HepG2 (cell line): ENCODE results near the gene PDGFB. TPM values are rescaled to one million over a fixed set of nuclear protein-coding genes. Genes with fewer than 3 reads are reported as not detected.
A peak's percentile ranks its signal among the peaks of the same experiment; 100 is the strongest.

Experiments
- ATAC-seq: fragments of 200-7000 bp; cut with Tn5 transposase; 3 replicates; pipeline ENCODE4 v1.9.1; 2020; ENCODE audit warnings: mild to moderate bottlenecking, moderate library complexity
- BruUV-seq: library from RNA; stranded (reverse); fragments of 400-500 nt; replicated peaks from 2 replicates; lab custom pipeline; 2021; lab: Mats Ljungman, UMichigan
- CTCF ChIA-PET: fragments of 300-600 bp; formaldehyde crosslinking; extraction: SDS; loops from one replicate; lab custom pipeline; 2021; ENCODE audit warnings: low total read pairs, inconsistent platforms, low intra/inter-chr PET ratio; lab: Yijun Ruan, JAX
- POLR2A ChIA-PET: fragments of 350-600 bp; sonication (Branson Sonifier 250); formaldehyde crosslinking; loops from one replicate; lab custom pipeline; 2020; ENCODE audit warnings: antibody characterized with exemption, inconsistent platforms; lab: Yijun Ruan, JAX
- DNase-seq: peaks from one replicate; pipeline ENCODE4 v3.0.0-alpha.2; 2015; ENCODE audit warnings: low spot score
- FAIRE-seq: peaks from 3 replicates; lab custom pipeline; 2011; peaks lifted over from hg19 to GRCh38; lab: Jason Lieb, UNC
- H2AFZ ChIP-seq: one replicate; pipeline ENCODE4 v1.6.1; 2011; ENCODE audit warnings: low read length, inconsistent platforms
- H3K27ac ChIP-seq: fragments of 300-600 bp; 3 replicates; pipeline ENCODE4 v1.8.0; 2011; ENCODE audit warnings: mixed run types, mild to moderate bottlenecking, mixed read lengths, low read length, inconsistent platforms; ENCODE audit not compliant: insufficient read depth; ENCODE audit errors: extremely low read length
- H3K27me3 ChIP-seq, 2 experiments: fragments of 200-600 bp in 1 of 2; 2 replicates in 1 of 2; 3 replicates in 1 of 2; pipeline versions ENCODE4 v1.6.0 to v1.8.0; 2011; ENCODE audit warnings: low read length in 2 of 2, mild to moderate bottlenecking in 2 of 2, moderate library complexity in 2 of 2, inconsistent platforms in 1 of 2; ENCODE audit not compliant: insufficient read depth in 2 of 2, control insufficient read depth in 1 of 2
- H3K36me3 ChIP-seq, 2 experiments: fragments of 200-600 bp in 1 of 2; replicated peaks in 1 of 2; 2 replicates in 1 of 2; 3 replicates in 1 of 2; pipeline versions ENCODE4 v1.5.1 to v1.8.0; 2011; ENCODE audit warnings: low read length in 2 of 2, inconsistent platforms in 1 of 2; ENCODE audit not compliant: insufficient read depth in 2 of 2, control insufficient read depth in 1 of 2
- H3K4me1 ChIP-seq: 2 replicates; pipeline ENCODE4 v1.5.1; 2012; ENCODE audit warnings: low read length, inconsistent platforms; ENCODE audit not compliant: insufficient read depth
- H3K4me2 ChIP-seq: 2 replicates; pipeline ENCODE4 v1.6.0; 2011; ENCODE audit warnings: low read depth, low read length, inconsistent platforms
- H3K4me3 ChIP-seq, 3 experiments: fragments of 200-600 bp in 1 of 3; sonication (generic), shearing (Covaris generic) in 1 of 3; replicated peaks in 1 of 3; 2 replicates each; pipeline ENCODE4 v1.5.1; 2011 to 2016; ENCODE audit warnings: low read length in 3 of 3, inconsistent platforms in 2 of 3, low read depth in 2 of 3, mild to moderate bottlenecking in 2 of 3, control low read depth in 1 of 3, mixed read lengths in 1 of 3; ENCODE audit not compliant: insufficient read depth in 1 of 3
- H3K79me2 ChIP-seq: one replicate; pipeline ENCODE4 v1.6.1; 2011; ENCODE audit warnings: low read length, inconsistent platforms; ENCODE audit not compliant: insufficient read depth
- H3K9ac ChIP-seq: 2 replicates; pipeline ENCODE4 v1.6.0; 2011; ENCODE audit warnings: mild to moderate bottlenecking, low read depth, low read length, inconsistent platforms; ENCODE audit not compliant: insufficient read depth
- H3K9me3 ChIP-seq: 2 replicates; pipeline ENCODE4 v1.5.1; 2012; ENCODE audit warnings: mild to moderate bottlenecking, low read length
- H4K20me1 ChIP-seq: 2 replicates; pipeline ENCODE4 v1.6.0; 2011; ENCODE audit warnings: inconsistent platforms, mild to moderate bottlenecking, low read length, moderate library complexity; ENCODE audit not compliant: insufficient read depth
- CHD2 ChIP-seq: IDR thresholded peaks from 2 replicates; pipeline ENCODE4 v1.6.1; 2011; ENCODE audit warnings: low read depth, low read length, improper control_type of control experiment
- TCF7 ChIP-seq: sonication (generic); IDR thresholded peaks from 2 replicates; pipeline ENCODE4 v1.6.1; 2016; ENCODE audit warnings: antibody characterized with exemption, low read depth
- ZKSCAN5 ChIP-seq: sonication (generic); formaldehyde crosslinking; IDR thresholded peaks from 2 replicates; pipeline ENCODE4 v1.5.1; 2020; ENCODE audit warnings: mild to moderate bottlenecking, missing genetic modification reagents
- ZNF598 ChIP-seq: sonication (generic); formaldehyde crosslinking; IDR thresholded peaks from 2 replicates; pipeline ENCODE4 v1.5.1; 2020; ENCODE audit warnings: mild to moderate bottlenecking, missing genetic modification reagents, borderline replicate concordance
- ZNF629 ChIP-seq: sonication (generic); formaldehyde crosslinking; conservative IDR thresholded peaks from 2 replicates; pipeline ENCODE4 v1.5.0; 2020; ENCODE audit warnings: missing genetic modification reagents
- WGBS: methylation state at CpG from one replicate; pipeline ENCODE4 v1.1.6; 2017; ENCODE audit warnings: low lambda C conversion rate; 5-methylcytosine and 5-hydroxymethylcytosine counted together
- in situ Hi-C: cut with HindIII; loops from 2 replicates; pipeline ENCODE4 v1.10.0; 2017; ENCODE audit warnings: low pct_unique_long_range_greater_than_20kb; ENCODE audit not compliant: extremely low pct_ligation_motif_present
- intact Hi-C: fragments of 100-400 bp; cut with micrococcal nuclease; formaldehyde crosslinking; loops from one replicate; pipeline ENCODE4 v1.10.0; 2022; ENCODE audit not compliant: unreplicated experiment
- polyA plus RNA-seq, 8 experiments: library from polyadenylated mRNA; depleted of rRNA in 3 of 8; stranded (reverse) in 7 of 8; unstranded in 1 of 8; fragments of >200 nt; fragmentation: Illumina TruSeq in 4 of 8; extraction: Trizol in 4 of 8; gene quantifications; 2 replicates each; pipeline versions ENCODE4 v1.2.1 to v1.2.3, GENCODE V29; 2011 to 2016; ENCODE audit warnings: low read depth in 4 of 8, missing spikeins in 1 of 8, mixed read lengths in 1 of 8; ENCODE audit not compliant: insufficient read depth in 1 of 8
- total RNA-seq, 5 experiments: library from RNA; depleted of rRNA; stranded (reverse); fragments of >200 nt; fragmentation: Illumina TruSeq; extraction: Trizol; gene quantifications; 2 replicates each; pipeline ENCODE4 v1.2.3, GENCODE V29; 2016; ENCODE audit warnings: low read depth in 1 of 5

PDGFB gene
- total and polyA plus RNA-seq, 2 of the 13 experiments (the other 11 are each of a cell fraction or from before 2014, with no cell fraction given): 1.4 to 10.1 TPM

DNA sequence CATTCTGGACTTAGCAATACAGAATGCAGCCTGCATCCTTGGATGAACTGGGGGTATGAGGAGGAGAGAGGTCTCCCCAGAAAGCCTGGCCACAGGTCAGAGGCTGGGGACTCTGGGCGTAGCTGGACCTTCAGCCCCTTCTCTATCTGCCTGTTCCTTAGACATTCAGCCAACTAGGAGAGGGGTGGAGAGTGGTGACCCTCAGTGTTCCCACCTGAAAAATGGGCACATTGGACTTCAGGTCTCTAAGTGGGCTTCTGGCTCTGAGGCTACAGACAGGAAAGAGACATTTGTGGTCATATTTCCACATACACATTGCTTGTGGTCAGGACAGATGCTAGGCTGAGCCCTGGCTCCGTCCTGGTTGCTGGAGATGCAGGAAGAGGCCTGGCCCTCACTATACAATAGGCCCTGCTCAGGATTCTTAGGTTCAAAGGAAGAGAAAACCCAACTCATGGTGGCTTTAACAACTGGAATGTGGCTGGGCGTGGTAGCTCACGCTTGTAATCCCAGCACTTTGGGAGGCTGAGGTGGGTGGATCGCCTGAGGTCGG, 62.2 kb downstream of the PDGFB start:
- peak; percentile 75 for TF ChIP-seq ZNF629 (CRISPR knock-in tag)
- no peak for TF ChIP-seq TCF7
- TF ChIP-seq, all 625 proteins: peak for 1
- no peak overlapping the region for H2AFZ ChIP-seq
- H3K4me3 ChIP-seq: no peak overlapping the region
- in situ Hi-C loops: no loop called here
- no peak overlapping the region for H3K9ac ChIP-seq
- ChIA-PET CTCF (no interaction called here), POLR2A (no interaction called here)
- WGBS: 76% methylated on average over 6 of the region's 6 CpGs
- no peak for DNase-seq
- FAIRE-seq: no peak
- H3K36me3 ChIP-seq: no peaks in the 10 kb centered on the region
- no peaks in the 10 kb centered on the region for H3K9me3 ChIP-seq
- no TSS peak for BruUV-seq
- intact Hi-C loops: no loop called here
- H4K20me1 ChIP-seq: no peaks in the 10 kb centered on the region
- no peak overlapping the region for H3K4me2 ChIP-seq
- H3K27me3 ChIP-seq: peaks cover 0 to 18% of the 10 kb centered on the region in 2 experiments; a peak in 1 of 5 replicates
- H3K4me1 ChIP-seq: peaks cover 56% of the 10 kb centered on the region
- H3K79me2 ChIP-seq: no peaks in the 10 kb centered on the region
- H3K27ac ChIP-seq: no peak overlapping the region
- ATAC-seq: no peak

DNA sequence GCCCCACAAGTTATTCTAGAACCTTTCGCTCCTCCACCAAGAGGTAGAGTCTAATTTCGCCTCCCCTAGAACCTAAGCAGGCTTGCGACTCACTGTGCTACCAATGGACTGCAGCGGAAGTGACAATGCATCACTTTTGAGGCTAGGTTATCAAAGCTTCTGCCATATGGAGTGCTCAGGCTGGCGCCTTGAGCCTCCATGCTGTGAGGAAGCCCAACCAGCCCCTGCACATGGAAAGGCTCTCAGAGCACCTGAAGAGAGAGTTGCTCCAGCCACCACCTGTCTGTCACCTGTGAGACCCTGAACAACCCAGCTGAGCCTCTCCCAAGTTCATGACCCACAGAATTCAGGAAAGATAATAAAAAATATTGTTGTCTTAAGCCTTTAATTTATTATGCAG, 63.0 kb downstream of the PDGFB start:
- ATAC-seq: no peak
- DNase-seq: no peak
- ChIA-PET POLR2A (no interaction called here), CTCF (no interaction called here)
- FAIRE-seq: no peak
- H3K79me2 ChIP-seq: no peaks in the 10 kb centered on the region
- no peak overlapping the region for H3K9ac ChIP-seq
- H3K4me2 ChIP-seq: no peak overlapping the region
- no peaks in the 10 kb centered on the region for H3K9me3 ChIP-seq
- in situ Hi-C loops (no loop called here), intact Hi-C loops (no loop called here)
- no peaks in the 10 kb centered on the region for H3K36me3 ChIP-seq
- no peak overlapping the region for H2AFZ ChIP-seq
- WGBS: 93% methylated on average over 2 of the region's 5 CpGs
- no peaks in the 10 kb centered on the region for H4K20me1 ChIP-seq
- peaks cover 56% of the 10 kb centered on the region for H3K4me1 ChIP-seq
- BruUV-seq: no TSS peak
- TF ChIP-seq CHD2: no peak
- TF ChIP-seq ZKSCAN5 (CRISPR knock-in tag): no peak
- no peak for TF ChIP-seq ZNF598
- H3K27me3 ChIP-seq: peaks cover 0 to 14% of the 10 kb centered on the region in 2 experiments; a peak in 1 of 5 replicates
- no peak overlapping the region for H3K4me3 ChIP-seq
- no peak overlapping the region for H3K27ac ChIP-seq
